ENCODE results near the gene EFCAB5. TPM values are rescaled to one million over a fixed set of nuclear protein-coding genes. Genes with fewer than 3 reads are reported as not detected.

The EFCAB5 gene
- total and polyA plus RNA-seq, 2 of the 8 experiments (the other 6 are each of a cell fraction or from before 2014, with no cell fraction given): 0.05 to 0.34 TPM

GRCh38 chr17:30021708-30022317 is 80.4 kb downstream of the EFCAB5 start:
- ChIA-PET CTCF (ENCODE audit: partially characterized antibody) (interaction anchor here (0.6 to 2.0 kb wide), 19 partner anchors 7 to 733 kb away, joined by 3 to 21 read pairs (median 3); partner anchors contain the start of gene SSH2), POLR2A (ENCODE audit: partially characterized antibody) (no interaction called here)
- Histone ChIP-seq H3K56ac (replicated peaks; ENCODE audit: insufficient read length, low read depth, low read length) (no peak overlapping the region), H4K5ac (ENCODE audit: insufficient read length, low read depth, low read length) (no peak overlapping the region), H3K27me3 (replicated peaks in 1 of 4; ENCODE audit: control insufficient read depth in 3 of 4, extremely low read depth in 1 of 4, insufficient read depth in 3 of 4, low read length in 3 of 4) (no peaks in the 10 kb centered on the region), H3K4ac (replicated peaks; ENCODE audit: insufficient read length, low read depth, low read length) (no peak overlapping the region), H2AFZ (ENCODE audit: low read length) (no peak overlapping the region), H3K79me2 (ENCODE audit: control insufficient read depth in 1 of 2, insufficient read depth in 2 of 2, low read length in 2 of 2) (no peaks in the 10 kb centered on the region), H3K79me1 (ENCODE audit: low read depth, low read length) (no peaks in the 10 kb centered on the region), H3K4me3 (ENCODE audit: extremely low read depth in 1 of 4, insufficient read depth in 2 of 4, low read depth in 3 of 4, low read length in 4 of 4) (no peak overlapping the region), H3K23ac (ENCODE audit: insufficient read length) (no peak overlapping the region), H3K23me2 (ENCODE audit: low read depth, low read length) (no peaks in the 10 kb centered on the region), H3K27ac (ENCODE audit: low read depth, low read length) (no peak overlapping the region), H4K20me1 (replicated peaks in 1 of 2; ENCODE audit: control insufficient read depth in 1 of 2, insufficient read depth in 2 of 2, low read length in 2 of 2) (no peaks in the 10 kb centered on the region), H2BK20ac (ENCODE audit: low read length) (no peak overlapping the region), H3K14ac (ENCODE audit: insufficient read length) (no peak overlapping the region), H3K9ac (replicated peaks in 1 of 4; ENCODE audit: extremely low read depth in 1 of 4, low read depth in 3 of 4, low read length in 3 of 4) (no peak overlapping the region), H4K91ac (replicated peaks; ENCODE audit: insufficient read length, low read length) (no peak overlapping the region), H2BK120ac (replicated peaks; ENCODE audit: low read depth, low read length) (no peak overlapping the region), H4K8ac (ENCODE audit: extremely low read depth, insufficient read depth, low read length) (no peak overlapping the region), H3K36me3 (ENCODE audit: control insufficient read depth in 2 of 4, insufficient read depth in 4 of 4, low read length in 3 of 4) (no peaks in the 10 kb centered on the region), H2AK5ac (ENCODE audit: low read depth, low read length) (no peak overlapping the region), H2BK15ac (ENCODE audit: low read length) (no peak overlapping the region), H3K4me1 (replicated peaks in 1 of 4; ENCODE audit: control insufficient read depth in 3 of 4, insufficient read depth in 4 of 4, low read length in 3 of 4) (no peaks in the 10 kb centered on the region), H3K9me3 (ENCODE audit: insufficient read depth in 2 of 2, low read depth in 1 of 2, low read length in 1 of 2) (0 out of 4 replicates have a peak, but pooled peaks cover 0 to 3% of the 10 kb centered on the region in 2 experiments), H2BK5ac (ENCODE audit: low read depth, low read length) (no peak overlapping the region), H3K4me2 (ENCODE audit: insufficient read depth in 1 of 2, low read depth in 2 of 2, low read length in 2 of 2) (no peak overlapping the region), H2BK12ac (ENCODE audit: low read depth, low read length) (no peak overlapping the region), H3K18ac (ENCODE audit: extremely low read depth, low read length) (no peak overlapping the region)
- FAIRE-seq: no peak
- WGBS, 2 experiments (ENCODE audit: extremely low coverage in 1 of 2, insufficient coverage in 1 of 2, insufficient read length in 1 of 2, insufficient replicate concordance in 2 of 2, low coverage in 1 of 2, low lambda C conversion rate in 2 of 2, missing lambda C conversion rate in 1 of 2): 35% methylated on average over 4 of the region's 4 CpGs; no CpG with 5 or more reads in 1 of the 2 experiments
- no peak for DNase-seq (ENCODE audit: low read depth in 1 of 2, low spot score in 2 of 2)
- TF ChIP-seq KDM5A (IDR thresholded peaks at IDR 0.05; ENCODE audit: low read length) (no peak), CTCF (IDR thresholded peaks at IDR 0.05; ENCODE audit: control extremely low read depth in 1 of 3, insufficient read depth in 1 of 3, low read depth in 1 of 3, low read length in 3 of 3) (peak in 2 of 3 experiments; percentile 53 to 72; a peak in 2 of 4 replicates), POLR2AphosphoS5 (IDR thresholded peaks at IDR 0.05; ENCODE audit: low read depth, low read length) (no peak), RAD21 (IDR thresholded peaks at IDR 0.05 in 1 of 2, conservative IDR thresholded peaks at IDR 0.05 in 1 of 2; ENCODE audit: low read depth in 2 of 2, low read length in 2 of 2) (peak; percentile 67 to 70)
